Measurements from ENCODE around the gene TMEM63A. TPM values are rescaled to one million over a fixed set of nuclear protein-coding genes. Genes with fewer than 3 reads are reported as not detected.

The TMEM63A gene
- total and polyA plus RNA-seq, 7 experiments from 2014 or later, result 55.0 to 611 (median 314) TPM

GRCh38 chr1:225885336-225885735, 3.2 kb upstream of the TMEM63A start:
- CTCF ChIA-PET, result interaction anchor here (1.1 kb wide), 1 partner anchor 10 kb away, joined by 5 read pairs; no protein-coding TSS in a partner anchor
- no peak overlapping the region for H3K4me3 Mint-ChIP-seq
- H3K27me3 ChIP-seq (ENCODE audit: control insufficient read depth in 2 of 2, insufficient read depth in 2 of 2, low read length in 2 of 2), result no peaks in the 10 kb centered on the region
- DNase-seq (no peak), ATAC-seq (no peak)
- peaks cover 0 to 3% (median 0%) of the 10 kb centered on the region in 11 donors for H3K9me3 Mint-ChIP-seq
- peaks cover 0 to 35% (median 0%) of the 10 kb centered on the region in 5 donors for H3K27me3 Mint-ChIP-seq
- POLR2A ChIA-PET, result interaction anchor here (1.0 to 14.9 kb wide), 4 partner anchors 9 to 108 kb away, joined by 3 to 396 read pairs (median 4); partner anchors contain the start of genes LEFTY1 and SRP9
- peak overlapping the region in 2 of 9 donors; percentile 41 to 42 for H3K27ac Mint-ChIP-seq
- H3K4me1 ChIP-seq (ENCODE audit: control insufficient read depth in 2 of 2, insufficient read depth in 2 of 2, low read length in 2 of 2), result peaks cover 9 to 11% of the 10 kb centered on the region in 2 donors
- H3K36me3 ChIP-seq (ENCODE audit: control insufficient read depth in 2 of 3, insufficient read depth in 3 of 3, low read length in 3 of 3), result peaks cover 0 to 15% (median 0%) of the 10 kb centered on the region in 3 experiments
- no peak overlapping the region for H3K27ac ChIP-seq (ENCODE audit: low read depth, low read length)
- peaks cover 10 to 30% (median 19%) of the 10 kb centered on the region in 7 donors for H3K4me1 Mint-ChIP-seq
- peaks cover 0 to 10% (median 0%) of the 10 kb centered on the region in 5 donors for H3K36me3 Mint-ChIP-seq
- no peaks in the 10 kb centered on the region for H3K9me3 ChIP-seq (ENCODE audit: control insufficient read depth in 2 of 3, low read length in 3 of 3)
- H3K4me3 ChIP-seq (ENCODE audit: low read length), result no peak overlapping the region
- intact Hi-C loops (cut with micrococcal nuclease), result no loop called here

GRCh38 chr1:225883616-225884265, 1.6 kb upstream of the TMEM63A start:
- peaks cover 0 to 15% (median 0%) of the 10 kb centered on the region in 3 experiments for H3K36me3 ChIP-seq (ENCODE audit: control insufficient read depth in 2 of 3, insufficient read depth in 3 of 3, low read length in 3 of 3)
- peaks cover 0 to 3% (median 0%) of the 10 kb centered on the region in 11 donors for H3K9me3 Mint-ChIP-seq
- H3K4me1 ChIP-seq (ENCODE audit: control insufficient read depth in 2 of 2, insufficient read depth in 2 of 2, low read length in 2 of 2), result peaks cover 25 to 27% of the 10 kb centered on the region in 2 donors
- ChIA-PET POLR2A (interaction anchor here (0.5 to 14.9 kb wide), 16 partner anchors 10 to 1461 kb away, joined by 3 to 396 read pairs (median 11); partner anchors contain the start of genes LEFTY1, PYCR2, SDE2 and SRP9), CTCF (interaction anchor here (3.7 to 5.0 kb wide), 2 partner anchors 13 to 28 kb away, joined by 46 to 48 read pairs; no protein-coding TSS in a partner anchor)
- H3K4me3 ChIP-seq (ENCODE audit: low read length), result no peak overlapping the region
- peak overlapping the region; percentile 89 to 99 (median 97) for H3K4me3 Mint-ChIP-seq
- H3K9me3 ChIP-seq (ENCODE audit: control insufficient read depth in 2 of 3, low read length in 3 of 3), result no peaks in the 10 kb centered on the region
- intact Hi-C loops (cut with micrococcal nuclease), result loop anchor here (2.0 to 5.0 kb wide), 6 partner anchors 114 to 524 kb away; partner anchors contain the start of genes H3-3A (in 1 of the 2), LBR (in 1 of the 2), PARP1 (in 1 of the 2) and SDE2 (in 1 of the 2)
- H3K27me3 ChIP-seq (ENCODE audit: control insufficient read depth in 2 of 2, insufficient read depth in 2 of 2, low read length in 2 of 2), result no peaks in the 10 kb centered on the region
- H3K27ac ChIP-seq (ENCODE audit: low read depth, low read length), result peak overlapping the region; percentile 90
- peaks cover 0 to 23% (median 0%) of the 10 kb centered on the region in 5 donors for H3K36me3 Mint-ChIP-seq
- no peak for ATAC-seq
- peak overlapping the region; percentile 60 to 98 (median 95) for H3K27ac Mint-ChIP-seq
- peaks cover 0 to 27% (median 0%) of the 10 kb centered on the region in 5 donors for H3K27me3 Mint-ChIP-seq
- no peak for DNase-seq
- H3K4me1 Mint-ChIP-seq, result peaks cover 25 to 39% (median 34%) of the 10 kb centered on the region in 7 donors

DNA sequence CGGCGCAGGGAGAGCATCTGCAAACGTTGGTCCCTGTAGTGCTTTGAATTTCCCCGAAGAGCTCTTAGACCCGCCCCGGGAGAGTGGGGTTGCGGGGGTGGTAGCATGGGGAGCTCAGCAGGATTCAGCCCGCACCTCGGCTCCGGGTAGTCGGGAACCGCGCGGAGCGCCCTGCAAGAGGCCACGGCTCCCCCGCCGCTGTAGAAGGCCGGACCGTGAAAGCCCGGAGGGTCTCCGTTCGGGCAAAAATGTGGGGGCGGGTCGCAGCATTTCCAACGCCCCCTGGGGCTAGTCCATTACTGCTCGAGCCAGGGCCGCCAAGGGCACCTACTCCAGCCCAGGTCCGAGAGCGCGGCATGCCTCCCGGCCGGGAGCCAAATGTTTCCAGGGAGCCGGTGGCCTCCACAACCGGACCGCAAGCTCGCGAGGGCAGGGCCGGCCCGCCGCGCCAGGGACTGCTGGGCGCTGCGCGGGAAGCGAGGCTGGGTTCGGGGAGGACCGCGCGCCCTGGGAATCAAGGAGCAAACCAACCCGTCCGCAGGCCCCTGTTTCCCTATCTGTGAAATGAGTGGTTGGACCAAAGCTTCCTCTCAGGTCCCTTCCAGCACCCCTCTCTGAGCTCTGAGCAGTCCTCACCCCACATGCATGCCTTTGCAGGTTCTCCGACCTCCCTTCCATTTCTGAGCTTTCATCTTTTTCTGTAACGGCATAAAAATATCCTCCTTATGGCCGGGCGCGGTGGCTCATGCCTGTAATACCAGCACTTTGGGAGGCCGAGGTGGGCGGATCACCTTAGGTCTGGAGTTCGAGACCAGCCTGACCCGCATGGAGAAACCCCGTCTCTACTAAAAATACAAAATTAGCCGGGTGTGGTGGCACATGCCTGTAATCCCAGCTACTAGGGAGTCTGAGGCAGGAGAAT, 775 bp upstream of the TMEM63A start:
- H3K27ac ChIP-seq (ENCODE audit: low read depth, low read length), result peak overlapping the region; percentile 90
- Mint-ChIP-seq H3K27me3 (peaks cover 0 to 22% (median 0%) of the 10 kb centered on the region in 5 donors), H3K4me3 (peak overlapping the region; percentile 89 to 99 (median 97)), H3K27ac (peak overlapping the region; percentile 70 to 98 (median 96)), H3K9me3 (peaks cover 0 to 3% (median 0%) of the 10 kb centered on the region in 11 donors), H3K4me1 (peaks cover 30 to 42% (median 41%) of the 10 kb centered on the region in 7 donors), H3K36me3 (peaks cover 0 to 27% (median under 1%) of the 10 kb centered on the region in 5 donors)
- peaks cover 33 to 35% of the 10 kb centered on the region in 2 donors for H3K4me1 ChIP-seq (ENCODE audit: control insufficient read depth in 2 of 2, insufficient read depth in 2 of 2, low read length in 2 of 2)
- H3K4me3 ChIP-seq (ENCODE audit: low read length), result peak overlapping the region; percentile 80
- peaks cover 0 to 20% (median 0%) of the 10 kb centered on the region in 3 experiments for H3K36me3 ChIP-seq (ENCODE audit: control insufficient read depth in 2 of 3, insufficient read depth in 3 of 3, low read length in 3 of 3)
- ATAC-seq (peak; percentile 46), DNase-seq (peak in 7 of 9 donors; percentile 30 to 53 (median 35))
- no peaks in the 10 kb centered on the region for H3K9me3 ChIP-seq (ENCODE audit: control insufficient read depth in 2 of 3, low read length in 3 of 3)
- ChIA-PET CTCF (interaction anchor here (0.6 to 5.0 kb wide), 6 partner anchors 13 to 105 kb away, joined by 3 to 48 read pairs (median 9); partner anchors contain the start of gene SRP9), POLR2A (interaction anchor here (0.5 to 14.9 kb wide), 27 partner anchors 10 to 1460 kb away, joined by 3 to 396 read pairs (median 7); partner anchors contain the start of genes H3-3A, LEFTY1, PYCR2 and SDE2)
- H3K27me3 ChIP-seq (ENCODE audit: control insufficient read depth in 2 of 2, insufficient read depth in 2 of 2, low read length in 2 of 2), result no peaks in the 10 kb centered on the region
- intact Hi-C loops (cut with micrococcal nuclease), result loop anchor here (1.0 to 5.0 kb wide), 12 partner anchors 14 to 524 kb away; partner anchors contain the start of genes SDE2 (in 2 of the 2), SRP9 (in 2 of the 2), H3-3A (in 1 of the 2) and LBR (in 1 of the 2)

DNA sequence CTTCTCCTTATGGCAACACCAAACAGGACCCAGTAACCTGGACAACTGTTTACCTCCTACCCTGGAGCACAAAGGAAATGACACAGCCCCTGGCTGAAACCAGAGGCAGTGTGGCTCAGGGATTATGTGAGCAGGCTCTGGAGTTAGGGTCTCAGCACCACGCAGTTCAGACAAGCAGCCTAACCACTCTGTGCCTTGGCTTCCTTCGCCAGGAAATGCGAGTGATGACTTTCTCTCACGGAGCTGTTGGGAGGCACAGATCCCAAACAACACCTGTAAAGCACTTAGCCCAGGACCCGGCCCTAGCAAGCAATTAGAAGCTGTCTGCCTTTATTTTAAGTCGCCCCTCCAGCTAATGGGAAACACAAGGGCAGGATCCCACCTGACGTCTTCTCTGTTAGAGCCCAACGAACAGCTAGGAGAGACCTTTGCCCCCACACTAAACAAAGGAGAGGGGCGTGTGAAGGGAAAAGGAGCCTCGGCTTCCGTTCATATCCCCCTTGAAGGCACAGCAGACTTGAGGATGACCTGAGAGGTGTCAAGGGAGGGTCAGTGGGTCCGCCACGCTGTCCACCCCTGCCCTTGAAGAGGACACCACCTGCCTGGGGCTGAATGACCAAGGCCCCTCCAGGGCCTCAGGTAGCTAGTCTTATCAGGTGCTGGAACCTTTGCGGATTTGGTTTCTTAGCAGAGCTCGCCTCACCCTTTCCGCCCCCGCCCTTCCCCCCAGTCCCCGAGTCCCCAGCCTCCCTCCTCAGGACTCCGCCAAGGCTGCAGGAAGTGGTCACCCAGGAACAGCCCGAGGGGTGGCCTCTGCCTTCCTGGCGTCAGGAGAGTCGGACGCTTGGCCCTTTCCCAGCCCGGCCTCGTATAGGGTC, 860 bp downstream of the TMEM63A start:
- intact Hi-C loops (cut with micrococcal nuclease), result loop anchor here (1.0 to 5.0 kb wide), 10 partner anchors 15 to 526 kb away; partner anchors contain the start of genes H3-3A (in 1 of the 2), LBR (in 1 of the 2), PARP1 (in 1 of the 2) and PYCR2 (in 1 of the 2)
- peaks cover 43 to 59% (median 55%) of the 10 kb centered on the region in 7 donors for H3K4me1 Mint-ChIP-seq
- CTCF ChIA-PET, result interaction anchor here (0.6 to 5.0 kb wide), 9 partner anchors 14 to 360 kb away, joined by 3 to 48 read pairs (median 3); partner anchors contain the start of gene SRP9
- peaks cover 0 to 3% (median 0%) of the 10 kb centered on the region in 11 donors for H3K9me3 Mint-ChIP-seq
- Histone ChIP-seq H3K36me3 (ENCODE audit: control insufficient read depth in 2 of 3, insufficient read depth in 3 of 3, low read length in 3 of 3) (peaks cover 7 to 36% (median 8%) of the 10 kb centered on the region in 3 experiments), H3K9me3 (ENCODE audit: control insufficient read depth in 2 of 3, low read length in 3 of 3) (no peaks in the 10 kb centered on the region), H3K4me1 (ENCODE audit: control insufficient read depth in 2 of 2, insufficient read depth in 2 of 2, low read length in 2 of 2) (peaks cover 49% of the 10 kb centered on the region in 2 donors), H3K27ac (ENCODE audit: low read depth, low read length) (peak overlapping the region; percentile 90), H3K4me3 (ENCODE audit: low read length) (peak overlapping the region; percentile 80), H3K27me3 (ENCODE audit: control insufficient read depth in 2 of 2, insufficient read depth in 2 of 2, low read length in 2 of 2) (no peaks in the 10 kb centered on the region)
- peak overlapping the region; percentile 89 to 96 (median 93) for H3K27ac Mint-ChIP-seq
- H3K36me3 Mint-ChIP-seq, result peaks cover 9 to 34% (median 12%) of the 10 kb centered on the region in 5 donors
- DNase-seq (peak in 7 of 9 donors; percentile 38 to 51 (median 43)), ATAC-seq (peak; percentile 33)
- POLR2A ChIA-PET, result interaction anchor here (1.0 to 14.9 kb wide), 23 partner anchors 10 to 436 kb away, joined by 3 to 396 read pairs (median 14); partner anchors contain the start of genes H3-3A, LEFTY1, PYCR2 and SDE2
- H3K4me3 Mint-ChIP-seq, result peak overlapping the region; percentile 89 to 99 (median 97)
- H3K27me3 Mint-ChIP-seq, result peaks cover 0 to 14% (median 0%) of the 10 kb centered on the region in 5 donors

GRCh38 chr1:225880636-225881035, 1.5 kb downstream of the TMEM63A start:
- peak overlapping the region; percentile 90 for H3K27ac ChIP-seq (ENCODE audit: low read depth, low read length)
- ATAC-seq, result no peak
- POLR2A ChIA-PET, result interaction anchor here (1.0 to 14.9 kb wide), 21 partner anchors 10 to 436 kb away, joined by 3 to 396 read pairs (median 18); partner anchors contain the start of genes H3-3A, LEFTY1, PYCR2 and SRP9
- CTCF ChIA-PET, result interaction anchor here (0.6 to 5.0 kb wide), 9 partner anchors 9 to 359 kb away, joined by 3 to 48 read pairs (median 3); partner anchors contain the start of genes LEFTY1 and SRP9
- no peaks in the 10 kb centered on the region for H3K9me3 ChIP-seq (ENCODE audit: control insufficient read depth in 2 of 3, low read length in 3 of 3)
- H3K4me1 ChIP-seq (ENCODE audit: control insufficient read depth in 2 of 2, insufficient read depth in 2 of 2, low read length in 2 of 2), result peaks cover 55 to 56% of the 10 kb centered on the region in 2 donors
- H3K9me3 Mint-ChIP-seq, result peaks cover 0 to 3% (median 0%) of the 10 kb centered on the region in 11 donors
- no peaks in the 10 kb centered on the region for H3K27me3 ChIP-seq (ENCODE audit: control insufficient read depth in 2 of 2, insufficient read depth in 2 of 2, low read length in 2 of 2)
- peak overlapping the region; percentile 89 to 99 (median 97) for H3K4me3 Mint-ChIP-seq
- H3K4me3 ChIP-seq (ENCODE audit: low read length), result peak overlapping the region; percentile 80
- peaks cover 0 to 13% (median 0%) of the 10 kb centered on the region in 5 donors for H3K27me3 Mint-ChIP-seq
- DNase-seq, result no peak
- peaks cover 49 to 65% (median 62%) of the 10 kb centered on the region in 7 donors for H3K4me1 Mint-ChIP-seq
- H3K36me3 Mint-ChIP-seq, result peaks cover 9 to 38% (median 13%) of the 10 kb centered on the region in 5 donors
- peak overlapping the region; percentile 89 to 96 (median 93) for H3K27ac Mint-ChIP-seq
- peaks cover 8 to 42% (median 10%) of the 10 kb centered on the region in 3 experiments for H3K36me3 ChIP-seq (ENCODE audit: control insufficient read depth in 2 of 3, insufficient read depth in 3 of 3, low read length in 3 of 3)
- intact Hi-C loops (cut with micrococcal nuclease), result loop anchor here (1.0 to 5.0 kb wide), 10 partner anchors 14 to 527 kb away; partner anchors contain the start of genes H3-3A (in 1 of the 2), LBR (in 1 of the 2), PARP1 (in 1 of the 2) and PYCR2 (in 1 of the 2)
